BE2C (cell line): Measurements from ENCODE around the gene TCERG1.
"Not testable (repeated sequence)": the region's sequence is repeated elsewhere in the genome, so short reads cannot be mapped to it uniquely, and the experiment has no call there.

Source experiments
- DNase-seq: peaks from one replicate; pipeline ENCODE4 v3.0.0-alpha.2; 2020
- H3K27me3 ChIP-seq: fragments of 250-450 bp; sonication (Bioruptor Pico); 2 replicates; pipeline ENCODE4 v1.5.1; 2020; ENCODE audit warnings: mild to moderate bottlenecking
- H3K36me3 ChIP-seq: fragments of 250-450 bp; sonication (Bioruptor Pico); 2 replicates; pipeline ENCODE4 v1.5.1; 2020; ENCODE audit warnings: mild to moderate bottlenecking
- H3K4me1 ChIP-seq: fragments of 250-450 bp; sonication (Bioruptor Pico); 2 replicates; pipeline ENCODE4 v1.5.1; 2020
- H3K4me3 ChIP-seq: 2 replicates; pipeline ENCODE4 v1.5.1; 2011; ENCODE audit warnings: low read depth, low read length
- H3K9me3 ChIP-seq: fragments of 250-450 bp; sonication (Bioruptor Pico); 2 replicates; pipeline ENCODE4 v1.5.1; 2020
- TF ChIP-seq, protein P1 (sequence below): IDR thresholded peaks from 2 replicates; pipeline ENCODE4 v1.5.1; 2012; ENCODE audit warnings: mild to moderate bottlenecking, low read depth, low read length

The TCERG1 gene

DNA sequence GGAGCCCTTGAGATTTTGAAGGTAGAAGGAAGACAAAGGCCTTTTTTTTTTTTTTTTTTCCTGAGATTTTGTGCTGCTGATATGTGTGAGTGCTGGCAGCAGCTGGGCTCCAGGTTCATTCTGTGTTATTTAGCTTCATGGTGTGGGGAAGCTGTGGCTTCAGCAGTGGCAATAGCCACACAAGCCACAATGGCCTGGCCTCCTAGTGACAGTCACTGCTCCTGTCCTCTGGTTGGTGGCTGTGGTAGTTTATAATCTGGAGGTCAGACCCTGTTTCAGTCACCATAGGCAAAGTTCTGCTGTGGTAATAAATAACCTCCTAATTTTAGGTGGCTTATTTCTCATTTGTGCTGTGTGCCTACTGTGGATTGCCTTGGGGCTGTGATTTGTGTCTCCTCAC is 97.1 kb downstream of the TCERG1 start:
- Histone ChIP-seq H3K27me3 (no peaks in the 10 kb centered on the region), H3K36me3 (no peaks in the 10 kb centered on the region), H3K4me3 (no peak overlapping the region), H3K9me3 (no peaks in the 10 kb centered on the region), H3K4me1 (no peaks in the 10 kb centered on the region)
- DNase-seq: no peak
- TF ChIP-seq, protein P1, sequence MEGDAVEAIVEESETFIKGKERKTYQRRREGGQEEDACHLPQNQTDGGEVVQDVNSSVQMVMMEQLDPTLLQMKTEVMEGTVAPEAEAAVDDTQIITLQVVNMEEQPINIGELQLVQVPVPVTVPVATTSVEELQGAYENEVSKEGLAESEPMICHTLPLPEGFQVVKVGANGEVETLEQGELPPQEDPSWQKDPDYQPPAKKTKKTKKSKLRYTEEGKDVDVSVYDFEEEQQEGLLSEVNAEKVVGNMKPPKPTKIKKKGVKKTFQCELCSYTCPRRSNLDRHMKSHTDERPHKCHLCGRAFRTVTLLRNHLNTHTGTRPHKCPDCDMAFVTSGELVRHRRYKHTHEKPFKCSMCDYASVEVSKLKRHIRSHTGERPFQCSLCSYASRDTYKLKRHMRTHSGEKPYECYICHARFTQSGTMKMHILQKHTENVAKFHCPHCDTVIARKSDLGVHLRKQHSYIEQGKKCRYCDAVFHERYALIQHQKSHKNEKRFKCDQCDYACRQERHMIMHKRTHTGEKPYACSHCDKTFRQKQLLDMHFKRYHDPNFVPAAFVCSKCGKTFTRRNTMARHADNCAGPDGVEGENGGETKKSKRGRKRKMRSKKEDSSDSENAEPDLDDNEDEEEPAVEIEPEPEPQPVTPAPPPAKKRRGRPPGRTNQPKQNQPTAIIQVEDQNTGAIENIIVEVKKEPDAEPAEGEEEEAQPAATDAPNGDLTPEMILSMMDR: no peak

DNA sequence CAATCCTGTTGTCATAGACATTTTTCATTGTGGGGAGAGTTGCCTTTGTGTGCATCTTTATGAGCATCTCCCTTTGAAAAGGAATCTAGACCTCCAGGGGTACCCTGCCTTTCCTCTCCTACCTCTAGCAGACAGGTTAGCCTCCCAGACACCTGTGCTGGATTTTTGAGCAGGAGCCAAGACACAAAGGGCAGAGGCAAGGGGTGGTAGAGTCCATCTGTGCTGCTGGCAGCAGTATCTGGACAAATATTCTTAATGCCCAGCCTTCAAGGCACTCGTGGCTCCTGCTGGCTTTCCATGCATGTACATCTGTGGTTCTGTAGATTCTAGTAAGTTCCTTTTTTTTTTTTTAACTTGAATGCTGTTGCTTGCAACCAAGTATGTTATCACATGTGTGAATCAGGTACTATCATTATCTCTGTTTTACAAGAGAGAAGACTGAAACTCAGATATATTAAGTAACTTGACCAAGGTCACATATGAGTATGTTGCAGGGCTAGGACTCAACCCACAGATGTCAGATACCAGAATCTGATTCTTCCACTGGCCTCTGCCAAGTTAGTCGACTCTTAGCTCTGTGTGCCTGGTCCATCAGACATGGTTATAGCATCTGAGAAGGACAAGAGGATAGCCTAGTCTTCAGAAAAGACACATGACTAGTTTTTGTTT is 101.8 kb downstream of the TCERG1 start:
- no peaks in the 10 kb centered on the region for H3K36me3 ChIP-seq
- H3K4me1 ChIP-seq: no peaks in the 10 kb centered on the region
- no peaks in the 10 kb centered on the region for H3K27me3 ChIP-seq
- TF ChIP-seq, protein P1: no peak
- no peak for DNase-seq
- H3K9me3 ChIP-seq: no peaks in the 10 kb centered on the region
- no peak overlapping the region for H3K4me3 ChIP-seq

DNA sequence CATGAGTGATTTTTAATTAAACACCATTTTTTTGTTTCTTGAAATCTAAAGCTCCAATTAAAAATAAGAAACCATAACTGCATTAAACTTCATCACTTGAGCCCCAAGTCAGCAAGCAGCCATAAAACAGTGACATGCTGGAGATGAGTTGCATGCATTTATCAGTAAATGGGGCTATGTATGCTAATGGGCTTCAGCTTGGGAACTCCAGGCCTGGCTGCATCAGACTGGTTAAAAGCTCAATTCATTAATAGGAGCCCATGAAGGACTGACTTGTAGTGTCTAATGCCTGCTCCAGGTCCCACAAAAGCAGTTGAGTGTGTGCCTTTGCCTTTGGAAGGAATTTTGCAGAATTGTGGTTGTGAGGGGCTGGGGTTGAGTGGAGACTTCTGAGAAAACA is 102.5 kb downstream of the TCERG1 start:
- TF ChIP-seq, protein P1: no peak
- no peak overlapping the region for H3K4me3 ChIP-seq
- H3K27me3 ChIP-seq: no peaks in the 10 kb centered on the region
- H3K4me1 ChIP-seq: no peaks in the 10 kb centered on the region
- no peaks in the 10 kb centered on the region for H3K36me3 ChIP-seq
- DNase-seq: no peak
- no peaks in the 10 kb centered on the region for H3K9me3 ChIP-seq

DNA sequence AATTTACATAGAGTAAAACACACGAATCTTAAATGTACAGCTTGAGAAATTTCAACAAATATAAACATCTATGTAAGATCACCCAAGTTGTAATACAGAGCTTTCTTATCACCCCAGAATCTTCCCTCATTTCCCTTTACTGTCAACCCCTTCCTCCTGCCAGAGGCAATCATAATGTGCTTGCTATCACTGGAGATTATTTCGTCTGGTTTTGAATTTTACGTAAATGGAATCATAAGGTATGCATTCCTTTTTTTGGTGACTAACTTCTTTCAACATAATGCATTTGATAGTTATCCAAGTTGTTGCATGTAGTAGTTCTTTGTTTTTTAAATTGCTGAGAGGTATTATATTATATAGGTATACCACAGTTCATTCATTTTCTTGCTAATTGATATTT is 106.3 kb downstream of the TCERG1 start:
- no peaks in the 10 kb centered on the region for H3K9me3 ChIP-seq
- DNase-seq: no peak
- H3K4me3 ChIP-seq: no peak overlapping the region
- H3K36me3 ChIP-seq: no peaks in the 10 kb centered on the region
- no peaks in the 10 kb centered on the region for H3K4me1 ChIP-seq
- no peaks in the 10 kb centered on the region for H3K27me3 ChIP-seq
- TF ChIP-seq, protein P1: no peak

DNA sequence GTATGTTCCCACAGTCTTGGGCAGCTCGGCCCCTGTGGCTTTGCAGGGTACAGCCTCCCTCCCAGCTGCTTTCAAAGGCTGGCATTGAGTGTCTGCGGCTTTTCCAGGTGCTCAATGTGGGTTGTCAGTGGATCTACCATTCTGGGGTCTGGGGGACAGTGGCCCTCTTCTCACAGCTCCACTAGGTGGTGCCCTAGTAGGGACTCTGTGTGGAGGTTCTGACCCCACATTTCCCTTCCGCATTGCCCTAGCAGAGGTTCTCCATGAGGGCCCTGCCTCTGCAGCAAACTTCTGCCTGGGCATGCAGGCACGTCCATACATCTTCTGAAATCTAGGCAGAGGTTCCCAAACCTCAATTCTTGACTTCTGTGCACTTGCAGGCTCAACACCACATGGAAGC is 109.8 kb downstream of the TCERG1 start:
- not testable (repeated sequence) for H3K36me3 ChIP-seq, H3K4me1 ChIP-seq, H3K27me3 ChIP-seq, DNase-seq, H3K4me3 ChIP-seq, H3K9me3 ChIP-seq
- TF ChIP-seq, protein P1: peak; percentile 34; the same call in 1 of the 2 replicates

DNA sequence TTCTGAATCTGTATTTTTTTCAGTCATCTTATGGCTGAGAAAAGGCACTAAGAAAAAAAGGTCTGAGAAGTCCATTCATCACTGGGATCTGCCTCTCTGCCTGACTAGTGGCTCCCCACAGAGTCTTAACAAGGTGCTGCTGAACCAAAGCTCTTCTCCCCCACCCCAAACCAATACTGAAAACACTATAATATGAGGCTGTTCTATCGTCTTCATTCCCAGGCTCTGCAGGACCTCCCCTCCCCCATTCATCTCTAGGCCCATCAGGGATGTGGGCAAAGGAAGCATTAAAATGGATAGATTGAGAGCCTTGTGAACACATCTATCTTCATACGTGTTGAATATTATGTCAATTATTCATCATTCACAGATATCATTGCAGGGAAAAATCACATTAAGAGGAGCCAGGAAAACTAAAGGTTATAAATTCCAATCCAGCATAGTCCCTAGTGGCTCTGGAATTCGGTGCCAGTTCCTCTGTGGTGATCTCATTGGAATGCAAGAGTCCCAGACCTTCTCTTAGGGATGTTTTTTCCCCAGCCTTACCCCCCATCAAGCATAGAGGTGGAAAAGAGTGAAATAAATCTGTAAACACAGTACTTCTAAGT is 113.2 kb downstream of the TCERG1 start:
- TF ChIP-seq, protein P1: no peak
- no peak for DNase-seq

More for the DNA sequence above, 113.2 kb downstream of the TCERG1 start:
- H3K9me3 ChIP-seq: no peaks in the 10 kb centered on the region
- H3K4me1 ChIP-seq: peaks cover 2% of the 10 kb centered on the region; the same call in 1 of the 2 replicates
- no peak overlapping the region for H3K4me3 ChIP-seq
- no peaks in the 10 kb centered on the region for H3K27me3 ChIP-seq
- H3K36me3 ChIP-seq: no peaks in the 10 kb centered on the region
